HepG2 (cell line): Measurements from ENCODE around the gene PIP5K1C.

ENCODE experiments used
- HNRNPLL ChIP-seq: fragments of 200-400 bp; formaldehyde crosslinking; IDR thresholded peaks from 2 replicates; pipeline ENCODE4 v1.6.1; 2017; ENCODE audit warnings: mild to moderate bottlenecking, low read depth, low read length; ENCODE audit not compliant: poor library complexity, severe bottlenecking
- KLF11 ChIP-seq: IDR thresholded peaks from 2 replicates; pipeline ENCODE4 v1.6.1; 2016; ENCODE audit warnings: missing compliant biosample characterization
- NFE2L2 ChIP-seq: fragments of 150-350 bp; IDR thresholded peaks from 2 replicates; pipeline ENCODE4 v1.6.1; 2014; ENCODE audit warnings: low read length

GRCh38 chr19:3660493-3661219 lies 39.6 kb downstream of the PIP5K1C start:
- TF ChIP-seq KLF11 (CRISPR knock-in tag): no peak
- TF ChIP-seq HNRNPLL: no peak
- no peak for TF ChIP-seq NFE2L2
